Activated T-cell treated with anti-CD3 and anti-CD28 coated beads, Interleukin-2, amount 50 U/mL, for 1 hour (primary cell): ENCODE measurements around the gene LARP4B.

ENCODE experiments used
- DNase-seq: peaks from one replicate; pipeline ENCODE4 v3.0.0-alpha.2; 2020

LARP4B gene

GRCh38 chr10:759898-760477 is 171.5 kb downstream of the LARP4B start:
- DNase-seq, result no peak
